Islet of Langerhans (tissue), 1 donor: ENCODE results near the gene NFKBIZ.
"Not testable (repeated sequence)": the region's sequence is repeated elsewhere in the genome, so short reads cannot be mapped to it uniquely, and the experiment has no call there.

Experiments used
- FAIRE-seq: peaks from one replicate; lab custom pipeline; 2011; peaks lifted over from hg19 to GRCh38; lab: Jason Lieb, UNC

The NFKBIZ gene

GRCh38 chr3:101876142-101876541, 26.8 kb downstream of the NFKBIZ start:
- FAIRE-seq, result no peak

GRCh38 chr3:101878589-101878988, 29.3 kb downstream of the NFKBIZ start:
- FAIRE-seq, result no peak

- FAIRE-seq, result no peak
Observed at GRCh38 chr3:101879102-101879501, 29.8 kb downstream of the NFKBIZ start.

- FAIRE-seq, result no peak
Observed at GRCh38 chr3:101879623-101880284, 30.4 kb downstream of the NFKBIZ start.

GRCh38 chr3:101884776-101885175, 35.5 kb downstream of the NFKBIZ start:
- no peak for FAIRE-seq

- not testable (repeated sequence) for FAIRE-seq
Observed at GRCh38 chr3:101885584-101885983, 36.3 kb downstream of the NFKBIZ start.

GRCh38 chr3:101886626-101887025, 37.3 kb downstream of the NFKBIZ start:
- no peak for FAIRE-seq

- no peak for FAIRE-seq
Observed at GRCh38 chr3:101888653-101889052, 39.3 kb downstream of the NFKBIZ start.

- FAIRE-seq, result no peak
Observed at GRCh38 chr3:101890716-101891115, 41.4 kb downstream of the NFKBIZ start.

- FAIRE-seq, result no peak
Observed at GRCh38 chr3:101892648-101893047, 43.3 kb downstream of the NFKBIZ start.

GRCh38 chr3:101896083-101896757, 46.9 kb downstream of the NFKBIZ start:
- no peak for FAIRE-seq

- FAIRE-seq, result no peak
Observed at GRCh38 chr3:101897013-101897412, 47.7 kb downstream of the NFKBIZ start.

GRCh38 chr3:101898039-101898438, 48.7 kb downstream of the NFKBIZ start:
- no peak for FAIRE-seq

- no peak for FAIRE-seq
Observed at GRCh38 chr3:101898752-101899169, 49.4 kb downstream of the NFKBIZ start.

GRCh38 chr3:101900316-101900715, 51.0 kb downstream of the NFKBIZ start:
- no peak for FAIRE-seq

GRCh38 chr3:101900736-101901135, 51.4 kb downstream of the NFKBIZ start:
- no peak for FAIRE-seq

- FAIRE-seq, result no peak
Observed at GRCh38 chr3:101902041-101902440, 52.7 kb downstream of the NFKBIZ start.

- FAIRE-seq, result no peak
Observed at GRCh38 chr3:101903451-101903871, 54.1 kb downstream of the NFKBIZ start.

GRCh38 chr3:101905573-101905972, 56.3 kb downstream of the NFKBIZ start:
- FAIRE-seq, result not testable (repeated sequence)
